Activated B cell treated with CpG ODN at 0.5 μM for 24 hours (primary cell): ENCODE results near the gene GNAO1. TPM values are rescaled to one million over a fixed set of nuclear protein-coding genes. Genes with fewer than 3 reads are reported as not detected.

Experiments
- ATAC-seq: fragments of 200-7000 bp; cut with Tn5 transposase; one replicate; pipeline ENCODE4 v1.10.0; 2021; ENCODE audit warnings: low read depth, mild to moderate bottlenecking, moderate library complexity
- CTCF ChIA-PET: fragments of 350-600 bp; sonication (Branson Sonifier 250); formaldehyde crosslinking; loops from one replicate; lab custom pipeline; 2021; ENCODE audit warnings: antibody characterized with exemption; lab: Charles Lee
- POLR2A ChIA-PET: fragments of 350-600 bp; sonication (Branson Sonifier 250); formaldehyde crosslinking; loops from one replicate; lab custom pipeline; 2021; ENCODE audit warnings: antibody characterized with exemption; lab: Charles Lee
- DNase-seq: peaks from one replicate; pipeline ENCODE4 v3.0.0; 2022
- H3K27ac Mint-ChIP-seq: one replicate; pipeline ENCODE4 v1.8.0; 2020; ENCODE audit warnings: mixed read lengths
- H3K27me3 Mint-ChIP-seq: one replicate; pipeline ENCODE4 v1.8.0; 2021; ENCODE audit warnings: mixed read lengths
- H3K36me3 Mint-ChIP-seq: one replicate; pipeline ENCODE4 v1.8.0; 2021; ENCODE audit warnings: low read depth, mixed read lengths
- H3K4me1 Mint-ChIP-seq: one replicate; pipeline ENCODE4 v1.8.0; 2021; ENCODE audit warnings: mixed read lengths
- H3K4me3 Mint-ChIP-seq: one replicate; pipeline ENCODE4 v1.8.0; 2020; ENCODE audit warnings: mild to moderate bottlenecking, mixed read lengths
- H3K9me3 Mint-ChIP-seq: one replicate; pipeline ENCODE4 v1.8.0; 2020; ENCODE audit warnings: mixed read lengths
- intact Hi-C: fragments of 100-400 bp; cut with micrococcal nuclease; formaldehyde crosslinking; loops from one replicate; pipeline ENCODE4 v1.15.1; 2024
- total RNA-seq: library from RNA; stranded (reverse); gene quantifications from 2 replicates; pipeline ENCODE4 v1.2.3, GENCODE V29; 2022
- TF ChIP-seq, protein P1 (sequence below): fragments of 200-600 bp; IDR thresholded peaks from one replicate; pipeline ENCODE4 v1.8.0; 2022; ENCODE audit warnings: antibody characterized with exemption, mild to moderate bottlenecking

The GNAO1 gene
- total RNA-seq, 1 donor from 2014 or later = 0.53 TPM

DNA sequence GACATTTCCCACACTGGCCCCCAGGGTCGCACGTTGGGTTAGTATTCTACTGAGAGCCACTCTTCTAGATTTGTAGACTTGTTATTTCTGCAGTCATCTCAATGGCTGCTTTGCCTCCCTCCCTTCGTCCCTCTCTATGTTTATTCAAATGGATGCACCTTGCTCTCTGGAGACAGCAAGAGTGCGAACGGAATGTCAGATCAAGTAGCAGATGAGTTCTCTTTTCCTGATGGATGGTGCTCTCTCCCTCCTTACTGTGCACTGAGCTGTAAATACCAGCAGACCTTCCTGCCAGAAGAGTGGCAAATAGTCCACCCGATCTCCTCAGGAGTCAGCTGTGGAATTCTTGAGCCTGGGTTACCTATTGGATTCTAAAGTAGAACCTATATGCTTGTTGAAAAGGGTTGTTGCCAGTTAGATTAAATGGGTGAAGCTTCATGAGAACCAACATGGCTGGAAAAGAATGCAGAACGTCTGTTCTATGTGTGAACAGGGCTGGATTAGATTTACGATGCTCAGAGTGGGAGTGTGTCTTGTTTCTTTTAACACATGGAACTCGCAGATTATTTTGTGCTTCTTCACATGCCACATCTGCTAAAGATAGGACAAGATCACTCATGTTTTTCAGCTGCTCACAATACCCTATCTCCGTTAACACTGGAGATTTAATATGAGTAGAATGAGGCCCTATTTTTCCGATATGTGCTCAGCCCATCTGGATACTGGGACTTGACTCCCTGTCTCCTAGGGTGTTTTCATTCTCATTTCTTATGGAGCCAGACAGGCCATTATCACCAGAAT lies 6.1 kb downstream of the GNAO1 start:
- Mint-ChIP-seq H3K36me3 (no peaks in the 10 kb centered on the region), H3K27me3 (peaks cover 18% of the 10 kb centered on the region), H3K4me3 (no peak overlapping the region), H3K9me3 (no peaks in the 10 kb centered on the region), H3K27ac (no peak overlapping the region), H3K4me1 (peaks cover 53% of the 10 kb centered on the region)
- TF ChIP-seq, protein P1, sequence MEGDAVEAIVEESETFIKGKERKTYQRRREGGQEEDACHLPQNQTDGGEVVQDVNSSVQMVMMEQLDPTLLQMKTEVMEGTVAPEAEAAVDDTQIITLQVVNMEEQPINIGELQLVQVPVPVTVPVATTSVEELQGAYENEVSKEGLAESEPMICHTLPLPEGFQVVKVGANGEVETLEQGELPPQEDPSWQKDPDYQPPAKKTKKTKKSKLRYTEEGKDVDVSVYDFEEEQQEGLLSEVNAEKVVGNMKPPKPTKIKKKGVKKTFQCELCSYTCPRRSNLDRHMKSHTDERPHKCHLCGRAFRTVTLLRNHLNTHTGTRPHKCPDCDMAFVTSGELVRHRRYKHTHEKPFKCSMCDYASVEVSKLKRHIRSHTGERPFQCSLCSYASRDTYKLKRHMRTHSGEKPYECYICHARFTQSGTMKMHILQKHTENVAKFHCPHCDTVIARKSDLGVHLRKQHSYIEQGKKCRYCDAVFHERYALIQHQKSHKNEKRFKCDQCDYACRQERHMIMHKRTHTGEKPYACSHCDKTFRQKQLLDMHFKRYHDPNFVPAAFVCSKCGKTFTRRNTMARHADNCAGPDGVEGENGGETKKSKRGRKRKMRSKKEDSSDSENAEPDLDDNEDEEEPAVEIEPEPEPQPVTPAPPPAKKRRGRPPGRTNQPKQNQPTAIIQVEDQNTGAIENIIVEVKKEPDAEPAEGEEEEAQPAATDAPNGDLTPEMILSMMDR = no peak
- intact Hi-C loops = loop anchor here (10.0 kb wide), 1 partner anchor 227 kb away; the partner anchor contains the start of gene AMFR
- ChIA-PET CTCF (no interaction called here), POLR2A (interaction anchor here (0.6 kb wide), 1 partner anchor 164 kb away, joined by 3 read pairs; no protein-coding TSS in a partner anchor)
- no peak for ATAC-seq
- no peak for DNase-seq

DNA sequence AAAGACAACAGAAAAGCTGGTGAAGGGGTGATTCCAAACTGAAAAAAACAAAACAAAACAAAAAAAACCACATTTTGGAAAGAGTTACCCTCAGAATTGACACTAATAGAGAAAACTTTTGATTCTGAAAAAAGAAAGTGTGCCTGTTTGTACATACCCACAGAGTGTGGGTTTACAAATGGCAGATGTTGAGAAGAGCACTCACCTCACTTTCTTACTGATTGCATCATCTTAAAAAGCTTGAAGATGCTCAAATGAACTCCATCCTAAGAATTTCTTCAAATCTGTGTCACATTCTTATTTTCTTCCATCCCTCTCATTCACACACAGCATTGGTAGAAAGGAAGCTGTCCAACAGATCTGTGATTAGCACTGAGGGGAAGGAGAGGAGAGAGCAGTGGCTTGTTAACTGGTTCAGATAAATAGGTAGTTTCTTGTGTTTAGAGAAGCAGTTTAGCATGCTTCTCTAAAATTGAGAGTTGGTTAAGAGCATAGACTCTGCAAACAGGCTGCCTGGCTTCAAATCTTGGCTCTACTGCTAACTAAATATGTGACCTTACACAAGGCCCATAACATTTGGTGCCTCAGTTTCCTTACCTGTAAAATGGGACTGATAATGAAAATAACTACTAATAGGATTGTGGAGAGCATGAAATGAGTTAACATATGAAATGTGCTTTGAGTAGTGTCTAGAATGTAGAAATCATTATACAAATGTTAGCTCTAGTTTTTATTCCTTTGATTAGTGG lies 6.9 kb downstream of the GNAO1 start:
- H3K9me3 Mint-ChIP-seq = no peaks in the 10 kb centered on the region
- ATAC-seq = no peak
- peaks cover 47% of the 10 kb centered on the region for H3K4me1 Mint-ChIP-seq
- ChIA-PET POLR2A (interaction anchor here (0.6 to 0.8 kb wide), 2 partner anchors 10 to 163 kb away, joined by 3 read pairs; no protein-coding TSS in a partner anchor), CTCF (interaction anchor here (1.1 kb wide), 1 partner anchor 120 kb away, joined by 6 read pairs; no protein-coding TSS in a partner anchor)
- H3K4me3 Mint-ChIP-seq = peak overlapping the region; percentile 4
- H3K27ac Mint-ChIP-seq = no peak overlapping the region
- H3K27me3 Mint-ChIP-seq = peaks cover 12% of the 10 kb centered on the region
- intact Hi-C loops = loop anchor here (10.0 kb wide), 1 partner anchor 227 kb away; the partner anchor contains the start of gene AMFR
- H3K36me3 Mint-ChIP-seq = no peaks in the 10 kb centered on the region
- no peak for DNase-seq
- TF ChIP-seq, protein P1 = no peak

DNA sequence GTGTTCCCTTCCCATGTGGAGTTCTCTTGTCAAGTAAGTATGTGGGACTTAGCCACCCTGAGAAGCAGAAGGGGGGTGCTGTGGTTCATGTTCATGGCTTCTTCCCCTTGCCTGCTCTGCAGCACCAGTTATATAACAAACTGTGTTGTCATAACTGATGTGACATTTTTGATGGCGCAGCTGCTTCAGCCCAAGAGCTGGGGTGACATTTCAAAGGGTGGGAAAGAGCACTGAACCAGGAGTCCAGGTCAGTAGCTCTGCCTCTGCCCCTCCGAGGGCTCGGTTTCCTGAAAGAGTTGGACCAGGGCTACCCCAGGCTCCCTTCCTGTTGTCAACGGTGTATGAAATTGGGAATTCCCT lies 7.4 kb downstream of the GNAO1 start:
- DNase-seq = no peak
- intact Hi-C loops = loop anchor here (1.0 to 10.0 kb wide), 2 partner anchors 8 to 226 kb away; partner anchors contain the start of gene AMFR
- Mint-ChIP-seq H3K9me3 (no peaks in the 10 kb centered on the region), H3K27ac (peak overlapping the region; percentile 57), H3K36me3 (no peaks in the 10 kb centered on the region), H3K4me3 (peak overlapping the region; percentile 38), H3K27me3 (peaks cover 6% of the 10 kb centered on the region), H3K4me1 (peaks cover 42% of the 10 kb centered on the region)
- TF ChIP-seq, protein P1 = no peak
- no peak for ATAC-seq
- ChIA-PET CTCF (interaction anchor here (1.1 kb wide), 1 partner anchor 120 kb away, joined by 6 read pairs; no protein-coding TSS in a partner anchor), POLR2A (interaction anchor here (0.8 to 1.3 kb wide), 2 partner anchors 8 to 11 kb away, joined by 3 read pairs; no protein-coding TSS in a partner anchor)

DNA sequence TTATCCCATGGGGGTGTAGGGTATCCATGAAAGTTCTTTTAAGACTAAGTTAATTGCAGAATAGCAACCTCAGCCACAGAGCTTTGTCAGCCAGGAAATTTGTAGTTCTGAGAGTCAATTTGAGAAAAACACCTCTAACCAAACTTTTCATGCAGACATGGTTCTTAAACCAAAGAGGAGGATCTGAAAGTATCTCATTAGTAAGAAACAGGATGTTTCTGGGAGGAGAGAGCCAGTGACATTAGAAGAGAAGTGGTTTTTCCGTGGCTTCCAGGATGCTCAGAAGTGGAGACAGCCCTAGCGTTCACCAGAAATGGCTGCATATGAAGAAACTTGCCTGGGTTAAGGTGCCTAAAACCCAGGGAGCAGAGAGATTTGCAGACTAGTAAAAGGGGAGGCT lies 7.9 kb downstream of the GNAO1 start:
- DNase-seq (no peak), ATAC-seq (peak; percentile 45)
- peak overlapping the region; percentile 38 for H3K4me3 Mint-ChIP-seq
- intact Hi-C loops = loop anchor here (1.0 to 10.0 kb wide), 2 partner anchors 9 to 226 kb away; partner anchors contain the start of gene AMFR
- ChIA-PET CTCF (interaction anchor here (1.1 kb wide), 1 partner anchor 119 kb away, joined by 6 read pairs; no protein-coding TSS in a partner anchor), POLR2A (interaction anchor here (1.2 to 1.3 kb wide), 2 partner anchors 9 to 80 kb away, joined by 3 read pairs; no protein-coding TSS in a partner anchor)
- TF ChIP-seq, protein P1 = no peak
- H3K27me3 Mint-ChIP-seq = peaks cover 3% of the 10 kb centered on the region
- H3K36me3 Mint-ChIP-seq = no peaks in the 10 kb centered on the region
- peak overlapping the region; percentile 57 for H3K27ac Mint-ChIP-seq
- no peaks in the 10 kb centered on the region for H3K9me3 Mint-ChIP-seq
- H3K4me1 Mint-ChIP-seq = peaks cover 38% of the 10 kb centered on the region
